Smooth muscle cell (in vitro differentiated cells): ENCODE measurements around the gene C10orf120. TPM values are rescaled to one million over a fixed set of nuclear protein-coding genes. Genes with fewer than 3 reads are reported as not detected.

Experiments
- DNase-seq: peaks from one replicate; lab custom pipeline; 2025; ENCODE audit not compliant: unreplicated experiment; lab: John Stamatoyannopoulos, UW
- H2AFZ ChIP-seq: fragments of 200-600 bp; sonication (generic); 2 replicates; pipeline ENCODE4 v1.6.0; 2016; ENCODE audit warnings: antibody characterized with exemption, low read depth, mild to moderate bottlenecking
- H3F3A ChIP-seq: fragments of 200-600 bp; sonication (generic); 2 replicates; pipeline ENCODE4 v1.6.0; 2017; ENCODE audit warnings: antibody characterized with exemption, low read depth
- H3K27ac ChIP-seq: fragments of 200-600 bp; sonication (generic); 2 replicates; pipeline ENCODE4 v1.5.1; 2016; ENCODE audit warnings: low read depth, mild to moderate bottlenecking
- H3K27me3 ChIP-seq: fragments of 200-600 bp; sonication (generic); 2 replicates; pipeline ENCODE4 v1.6.1; 2016; ENCODE audit warnings: low read depth, mild to moderate bottlenecking
- H3K36me3 ChIP-seq: fragments of 200-600 bp; sonication (generic); 2 replicates; pipeline ENCODE4 v1.5.1; 2016; ENCODE audit warnings: low read depth
- H3K4me1 ChIP-seq: fragments of 200-600 bp; sonication (generic); 2 replicates; pipeline ENCODE4 v1.5.1; 2016; ENCODE audit warnings: low read depth
- H3K4me2 ChIP-seq: fragments of 200-600 bp; sonication (generic); 2 replicates; pipeline ENCODE4 v1.6.0; 2016; ENCODE audit warnings: mild to moderate bottlenecking
- H3K4me3 ChIP-seq: fragments of 200-600 bp; sonication (generic); 2 replicates; pipeline ENCODE4 v1.5.1; 2016; ENCODE audit warnings: mild to moderate bottlenecking
- H3K79me2 ChIP-seq: fragments of 200-600 bp; sonication (generic); 2 replicates; pipeline ENCODE4 v1.6.0; 2016; ENCODE audit warnings: low read depth, mild to moderate bottlenecking
- H3K9ac ChIP-seq: fragments of 200-600 bp; sonication (generic); 2 replicates; pipeline ENCODE4 v1.6.0; 2016; ENCODE audit warnings: low read depth
- H3K9me3 ChIP-seq: fragments of 200-600 bp; sonication (generic); replicated peaks from 2 replicates; pipeline ENCODE4 v1.5.1; 2016; ENCODE audit warnings: low read depth
- H4K20me1 ChIP-seq: fragments of 200-600 bp; sonication (generic); 2 replicates; pipeline ENCODE4 v1.6.0; 2016; ENCODE audit warnings: low read depth
- WGBS: methylation state at CpG from one replicate; pipeline ENCODE4 v1.1.7; 2016; ENCODE audit warnings: low lambda C conversion rate; 5-methylcytosine and 5-hydroxymethylcytosine counted together
- polyA plus RNA-seq: library from polyadenylated mRNA; unstranded; fragments of >200 nt; fragmentation: Nextera tagmentation; extraction: Ambion mirVana; gene quantifications from 2 replicates; pipeline ENCODE4 v1.2.1, GENCODE V29; 2016
- total RNA-seq: library from RNA; depleted of rRNA; stranded (reverse); fragments of >200 nt; gene quantifications from 2 replicates; pipeline ENCODE4 v1.2.3, GENCODE V29; 2014
- TF ChIP-seq, protein P1 (sequence below): fragments of 200-600 bp; sonication (generic); IDR thresholded peaks from 2 replicates; pipeline ENCODE4 v1.5.1; 2017; ENCODE audit warnings: borderline replicate concordance, mild to moderate bottlenecking, antibody characterized with exemption; ENCODE audit not compliant: insufficient read depth, poor library complexity, severe bottlenecking

Gene C10orf120
- total and polyA plus RNA-seq, 2 experiments from 2014 or later = not detected

DNA sequence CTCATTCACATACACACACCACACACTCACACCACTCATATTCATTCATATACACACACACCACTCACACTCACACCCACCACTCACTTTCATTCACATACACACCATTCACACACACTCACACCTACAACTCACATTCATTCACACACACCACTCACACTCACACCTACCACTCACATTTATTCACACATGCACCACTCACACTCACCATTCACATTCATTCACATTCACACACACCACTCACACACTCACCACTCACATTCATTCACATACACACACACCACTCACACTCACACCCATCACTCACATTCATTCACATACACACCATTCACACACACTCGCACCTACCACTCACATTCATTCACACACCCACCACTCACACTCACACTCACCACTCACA lies 25.4 kb upstream of the C10orf120 start:
- no peaks in the 10 kb centered on the region for H3K9me3 ChIP-seq
- no peaks in the 10 kb centered on the region for H3K36me3 ChIP-seq
- 100% methylated on average over 1 of the region's 1 CpG for WGBS
- no peak overlapping the region for H3K4me2 ChIP-seq
- H3K4me1 ChIP-seq = no peaks in the 10 kb centered on the region
- no peaks in the 10 kb centered on the region for H3K79me2 ChIP-seq
- no peak for DNase-seq
- H3F3A ChIP-seq = no peaks in the 10 kb centered on the region
- no peak overlapping the region for H3K4me3 ChIP-seq
- no peak overlapping the region for H3K9ac ChIP-seq
- H3K27me3 ChIP-seq = peaks cover 26% of the 10 kb centered on the region
- no peaks in the 10 kb centered on the region for H4K20me1 ChIP-seq
- no peak overlapping the region for H3K27ac ChIP-seq
- TF ChIP-seq, protein P1, sequence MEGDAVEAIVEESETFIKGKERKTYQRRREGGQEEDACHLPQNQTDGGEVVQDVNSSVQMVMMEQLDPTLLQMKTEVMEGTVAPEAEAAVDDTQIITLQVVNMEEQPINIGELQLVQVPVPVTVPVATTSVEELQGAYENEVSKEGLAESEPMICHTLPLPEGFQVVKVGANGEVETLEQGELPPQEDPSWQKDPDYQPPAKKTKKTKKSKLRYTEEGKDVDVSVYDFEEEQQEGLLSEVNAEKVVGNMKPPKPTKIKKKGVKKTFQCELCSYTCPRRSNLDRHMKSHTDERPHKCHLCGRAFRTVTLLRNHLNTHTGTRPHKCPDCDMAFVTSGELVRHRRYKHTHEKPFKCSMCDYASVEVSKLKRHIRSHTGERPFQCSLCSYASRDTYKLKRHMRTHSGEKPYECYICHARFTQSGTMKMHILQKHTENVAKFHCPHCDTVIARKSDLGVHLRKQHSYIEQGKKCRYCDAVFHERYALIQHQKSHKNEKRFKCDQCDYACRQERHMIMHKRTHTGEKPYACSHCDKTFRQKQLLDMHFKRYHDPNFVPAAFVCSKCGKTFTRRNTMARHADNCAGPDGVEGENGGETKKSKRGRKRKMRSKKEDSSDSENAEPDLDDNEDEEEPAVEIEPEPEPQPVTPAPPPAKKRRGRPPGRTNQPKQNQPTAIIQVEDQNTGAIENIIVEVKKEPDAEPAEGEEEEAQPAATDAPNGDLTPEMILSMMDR = no peak
- H2AFZ ChIP-seq = no peak overlapping the region

- Histone ChIP-seq H3K4me1 (no peaks in the 10 kb centered on the region), H3K36me3 (no peaks in the 10 kb centered on the region), H3K4me3 (no peak overlapping the region), H3K9ac (no peak overlapping the region), H3F3A (no peaks in the 10 kb centered on the region), H3K27ac (no peak overlapping the region), H2AFZ (no peak overlapping the region), H3K27me3 (peaks cover 35% of the 10 kb centered on the region), H3K79me2 (no peaks in the 10 kb centered on the region), H3K9me3 (no peaks in the 10 kb centered on the region), H3K4me2 (no peak overlapping the region), H4K20me1 (no peaks in the 10 kb centered on the region)
- DNase-seq = no peak
- WGBS = 90% methylated on average over 3 of the region's 3 CpGs
- TF ChIP-seq, protein P1 = no peak
Measured at GRCh38 chr10:122721111-122721510, 21.5 kb upstream of the C10orf120 start.

DNA sequence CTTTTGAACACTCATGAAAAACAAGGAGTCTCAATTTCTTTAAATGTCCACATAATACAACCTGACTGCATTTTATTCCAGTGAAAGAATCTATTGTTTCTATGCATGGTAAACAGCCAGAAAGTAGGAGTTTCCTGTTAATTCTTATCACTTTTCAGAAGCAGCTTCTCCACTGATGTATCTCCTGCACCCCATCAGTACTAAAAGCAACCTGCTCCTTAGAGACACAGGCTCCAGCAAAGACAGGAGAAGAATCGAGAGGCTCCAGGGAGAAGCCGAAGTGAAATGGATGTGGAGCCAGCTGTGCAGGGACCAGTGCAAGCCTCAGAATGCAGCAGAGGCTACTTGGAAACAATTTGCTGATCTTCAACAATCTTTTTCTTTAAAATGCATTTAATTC lies 16.4 kb upstream of the C10orf120 start:
- no peak overlapping the region for H3K27ac ChIP-seq
- H3F3A ChIP-seq = no peaks in the 10 kb centered on the region
- TF ChIP-seq, protein P1 = no peak
- H3K4me1 ChIP-seq = no peaks in the 10 kb centered on the region
- 86% methylated on average over 2 of the region's 2 CpGs for WGBS
- no peaks in the 10 kb centered on the region for H3K9me3 ChIP-seq
- no peaks in the 10 kb centered on the region for H4K20me1 ChIP-seq
- no peak for DNase-seq
- no peaks in the 10 kb centered on the region for H3K79me2 ChIP-seq
- H3K4me3 ChIP-seq = no peak overlapping the region
- no peak overlapping the region for H2AFZ ChIP-seq
- H3K9ac ChIP-seq = no peak overlapping the region
- no peaks in the 10 kb centered on the region for H3K36me3 ChIP-seq
- H3K27me3 ChIP-seq = peaks cover 42% of the 10 kb centered on the region
- no peak overlapping the region for H3K4me2 ChIP-seq

GRCh38 chr10:122715576-122715975 lies 15.9 kb upstream of the C10orf120 start:
- peaks cover 44% of the 10 kb centered on the region for H3K27me3 ChIP-seq
- no peaks in the 10 kb centered on the region for H4K20me1 ChIP-seq
- no peak for DNase-seq
- H3K9me3 ChIP-seq = no peaks in the 10 kb centered on the region
- WGBS = 89% methylated on average over 9 of the region's 9 CpGs
- no peak overlapping the region for H3K4me2 ChIP-seq
- no peak overlapping the region for H3K4me3 ChIP-seq
- no peak overlapping the region for H3K27ac ChIP-seq
- H3F3A ChIP-seq = no peaks in the 10 kb centered on the region
- no peaks in the 10 kb centered on the region for H3K36me3 ChIP-seq
- no peak overlapping the region for H2AFZ ChIP-seq
- H3K4me1 ChIP-seq = no peaks in the 10 kb centered on the region
- H3K79me2 ChIP-seq = no peaks in the 10 kb centered on the region
- TF ChIP-seq, protein P1 = no peak
- H3K9ac ChIP-seq = no peak overlapping the region
